ENCODE data around the gene THADA. TPM values are rescaled to one million over a fixed set of nuclear protein-coding genes. Genes with fewer than 3 reads are reported as not detected.

THADA gene
- total and polyA plus RNA-seq, 8 donors: 32.9 to 42.7 (median 37.2) TPM

DNA sequence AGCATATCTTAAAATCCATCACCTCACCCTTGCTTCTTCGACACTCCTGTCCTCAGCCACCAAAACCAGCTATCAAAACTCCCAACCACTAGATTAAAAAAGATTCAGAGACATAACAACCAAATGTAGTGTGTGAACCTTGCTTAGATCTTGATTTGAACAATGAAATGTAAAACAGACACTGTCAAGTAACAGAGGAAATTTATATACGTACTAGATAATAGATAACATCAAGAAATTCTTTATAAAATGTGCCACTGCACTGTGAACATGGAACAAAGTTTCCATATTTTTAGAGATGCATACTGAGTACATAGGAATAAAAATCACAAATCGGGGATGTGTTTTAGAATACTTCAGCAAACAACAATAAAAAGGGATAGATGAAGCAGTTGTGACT lies 86.0 kb downstream of the THADA start:
- intact Hi-C loops (cut with DNase I): no loop called here
- H3K9me3 ChIP-seq: no peaks in the 10 kb centered on the region
- H3K36me3 ChIP-seq: peaks cover 0 to 29% of the 10 kb centered on the region in 2 donors
- no peaks in the 10 kb centered on the region for H3K4me1 ChIP-seq
- H3K4me3 ChIP-seq: no peak overlapping the region
- no peak for TF ChIP-seq CTCF (IDR thresholded peaks at IDR 0.05)
- DNase-seq: no peak
- H3K27ac ChIP-seq: no peak overlapping the region
- H3K27me3 ChIP-seq: no peaks in the 10 kb centered on the region
- ATAC-seq: no peak

DNA sequence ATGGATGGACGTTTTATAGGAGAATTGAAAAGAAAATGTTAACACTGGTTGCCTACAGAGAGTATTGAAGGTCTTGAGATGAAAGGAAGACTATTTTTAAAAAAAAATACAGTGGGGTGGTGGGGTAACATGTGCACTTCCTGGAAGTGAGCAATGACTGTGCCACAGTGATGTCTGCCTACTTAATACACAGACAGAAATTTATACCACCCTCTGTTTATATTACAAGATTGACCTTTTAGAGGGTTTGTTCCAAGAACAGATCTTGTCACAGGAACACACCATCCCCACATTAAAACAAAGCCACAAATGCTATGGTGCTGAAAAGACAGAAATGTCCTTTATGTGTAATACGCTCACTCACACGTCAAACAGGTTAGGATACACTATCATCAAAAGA lies 87.6 kb downstream of the THADA start:
- intact Hi-C loops (cut with DNase I): no loop called here
- H3K36me3 ChIP-seq: peaks cover 0 to 37% of the 10 kb centered on the region in 2 donors
- H3K4me3 ChIP-seq: no peak overlapping the region
- no peak overlapping the region for H3K27ac ChIP-seq
- DNase-seq: no peak
- H3K9me3 ChIP-seq: no peaks in the 10 kb centered on the region
- ATAC-seq: no peak
- no peak for TF ChIP-seq CTCF (IDR thresholded peaks at IDR 0.05)
- no peaks in the 10 kb centered on the region for H3K4me1 ChIP-seq
- H3K27me3 ChIP-seq: no peaks in the 10 kb centered on the region

- H3K36me3 ChIP-seq: peaks cover 0 to 31% of the 10 kb centered on the region in 2 donors
- no peaks in the 10 kb centered on the region for H3K9me3 ChIP-seq
- intact Hi-C loops (cut with DNase I): no loop called here
- no peak overlapping the region for H3K4me3 ChIP-seq
- H3K27me3 ChIP-seq: no peaks in the 10 kb centered on the region
- H3K27ac ChIP-seq: no peak overlapping the region
- TF ChIP-seq CTCF (IDR thresholded peaks at IDR 0.05): no peak
- DNase-seq: no peak
- ATAC-seq: no peak
- H3K4me1 ChIP-seq: no peaks in the 10 kb centered on the region
Observed at GRCh38 chr2:43507137-43507536, 88.7 kb downstream of the THADA start.

DNA sequence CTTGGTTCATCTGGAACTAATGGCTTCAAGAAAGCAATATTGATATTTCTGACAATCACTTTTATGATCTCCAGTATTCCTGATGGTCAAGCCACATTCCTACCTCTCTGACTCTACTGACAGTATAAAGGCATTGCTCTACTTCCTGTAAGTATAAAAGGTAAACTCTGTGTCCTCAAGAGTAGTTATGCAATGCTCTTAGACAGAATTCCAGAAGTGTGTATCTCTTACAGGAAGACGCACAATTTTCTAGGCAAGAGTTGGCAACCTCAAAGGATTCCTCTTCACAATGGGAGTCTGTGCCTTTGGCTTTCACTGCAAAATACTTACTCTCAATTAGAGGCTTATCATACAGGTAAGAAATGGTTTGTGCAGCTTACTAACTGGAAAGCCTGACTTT lies 100.1 kb downstream of the THADA start:
- H3K9me3 ChIP-seq: no peaks in the 10 kb centered on the region
- intact Hi-C loops (cut with DNase I): no loop called here
- H3K4me1 ChIP-seq: peaks cover 0 to 3% of the 10 kb centered on the region in 2 donors
- H3K27ac ChIP-seq: no peak overlapping the region
- peaks cover 0 to 17% of the 10 kb centered on the region in 2 donors for H3K36me3 ChIP-seq
- no peaks in the 10 kb centered on the region for H3K27me3 ChIP-seq
- no peak for DNase-seq
- no peak for TF ChIP-seq CTCF (IDR thresholded peaks at IDR 0.05)
- no peak overlapping the region for H3K4me3 ChIP-seq
- ATAC-seq: peak; percentile 89

GRCh38 chr2:43493954-43494353 lies 101.9 kb downstream of the THADA start:
- Histone ChIP-seq H3K27me3 (no peaks in the 10 kb centered on the region), H3K36me3 (peaks cover 0 to 17% of the 10 kb centered on the region in 2 donors), H3K9me3 (no peaks in the 10 kb centered on the region), H3K4me1 (peaks cover 0 to 4% of the 10 kb centered on the region in 2 donors), H3K4me3 (no peak overlapping the region), H3K27ac (no peak overlapping the region)
- no peak for ATAC-seq
- no peak for TF ChIP-seq CTCF (IDR thresholded peaks at IDR 0.05)
- DNase-seq: no peak
- intact Hi-C loops (cut with DNase I): no loop called here
